Hematopoietic multipotent progenitor cell treated with erythropoietin and hydrocortisone succinate and interleukin-3 and kit ligand, for 17 days (in vitro differentiated cells): ENCODE results near the gene UNC119B.

Experiments
- DNase-seq: peaks from one replicate; pipeline ENCODE4 v3.0.0-alpha.2; 2015; ENCODE audit warnings: low spot score

UNC119B gene

GRCh38 chr12:120767071-120768024 is 57.1 kb downstream of the UNC119B start:
- no peak for DNase-seq

DNA sequence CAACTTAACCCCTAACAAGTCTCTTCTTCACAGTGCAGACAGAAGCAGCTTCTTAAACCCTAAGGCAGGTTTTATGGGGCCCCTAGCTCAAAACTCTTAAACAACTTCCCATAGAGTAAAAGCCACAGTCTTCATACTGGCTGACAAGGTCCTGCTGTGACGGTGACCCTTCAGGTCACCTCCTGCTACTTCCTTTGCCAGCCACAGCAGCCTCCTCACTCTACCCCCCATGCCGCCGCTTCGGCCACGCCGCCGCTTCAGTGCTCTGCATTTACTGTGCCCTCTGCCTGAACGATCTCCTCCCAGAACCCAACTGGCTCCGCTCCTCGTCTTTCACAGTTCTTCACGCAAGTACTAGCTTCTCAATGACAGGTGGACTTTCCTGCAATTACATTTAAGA is 60.8 kb downstream of the UNC119B start:
- no peak for DNase-seq
